C4-2B (cell line): Measurements from ENCODE around the gene CDC14B.

Source experiments
- H3K27ac ChIP-seq: fragments of 450-650 bp; 2 replicates; pipeline ENCODE4 v1.5.1; 2017
- CTCF ChIP-seq: fragments of 450-650 bp; conservative IDR thresholded peaks from 2 replicates; pipeline ENCODE4 v1.5.1; 2017; ENCODE audit warnings: mild to moderate bottlenecking
- ZFX ChIP-seq: fragments of 450-650 bp; IDR thresholded peaks from 2 replicates; pipeline ENCODE4 v1.6.1; 2017

CDC14B gene

GRCh38 chr9:96490534-96491078, 129.0 kb downstream of the CDC14B start:
- TF ChIP-seq CTCF: no peak
- TF ChIP-seq ZFX: no peak
- peak overlapping the region; percentile 63 for H3K27ac ChIP-seq

- TF ChIP-seq CTCF (no peak), ZFX (no peak)
- H3K27ac ChIP-seq: no peak overlapping the region
Observed at GRCh38 chr9:96489482-96489979, 130.1 kb downstream of the CDC14B start.

- TF ChIP-seq ZFX (no peak), CTCF (no peak)
- no peak overlapping the region for H3K27ac ChIP-seq
Observed at GRCh38 chr9:96487949-96488348, 131.7 kb downstream of the CDC14B start.

- TF ChIP-seq CTCF (no peak), ZFX (no peak)
- no peak overlapping the region for H3K27ac ChIP-seq
Observed at GRCh38 chr9:96487029-96487396, 132.6 kb downstream of the CDC14B start.

GRCh38 chr9:96486386-96487028, 133.1 kb downstream of the CDC14B start:
- no peak for TF ChIP-seq ZFX
- no peak for TF ChIP-seq CTCF
- H3K27ac ChIP-seq: no peak overlapping the region

GRCh38 chr9:96485280-96485679, 134.4 kb downstream of the CDC14B start:
- TF ChIP-seq ZFX (no peak), CTCF (no peak)
- no peak overlapping the region for H3K27ac ChIP-seq

GRCh38 chr9:96484521-96484931, 135.1 kb downstream of the CDC14B start:
- no peak overlapping the region for H3K27ac ChIP-seq
- no peak for TF ChIP-seq CTCF
